NB4 (cell line): ENCODE measurements around the gene MYOZ3.

Source experiments
- CTCF ChIP-seq: IDR thresholded peaks from one replicate; pipeline ENCODE4 v1.5.1; 2012; ENCODE audit warnings: low read depth, low read length
- MAX ChIP-seq: IDR thresholded peaks from 2 replicates; pipeline ENCODE4 v1.6.1; 2011; ENCODE audit warnings: low read depth, low read length
- MYC ChIP-seq: IDR thresholded peaks from 2 replicates; pipeline ENCODE4 v1.6.1; 2011; ENCODE audit warnings: low read depth, low read length
- POLR2A ChIP-seq: IDR thresholded peaks from 2 replicates; pipeline ENCODE4 v1.6.1; 2011; ENCODE audit warnings: mild to moderate bottlenecking; ENCODE audit not compliant: insufficient read length; ENCODE audit errors: extremely low read depth

DNA sequence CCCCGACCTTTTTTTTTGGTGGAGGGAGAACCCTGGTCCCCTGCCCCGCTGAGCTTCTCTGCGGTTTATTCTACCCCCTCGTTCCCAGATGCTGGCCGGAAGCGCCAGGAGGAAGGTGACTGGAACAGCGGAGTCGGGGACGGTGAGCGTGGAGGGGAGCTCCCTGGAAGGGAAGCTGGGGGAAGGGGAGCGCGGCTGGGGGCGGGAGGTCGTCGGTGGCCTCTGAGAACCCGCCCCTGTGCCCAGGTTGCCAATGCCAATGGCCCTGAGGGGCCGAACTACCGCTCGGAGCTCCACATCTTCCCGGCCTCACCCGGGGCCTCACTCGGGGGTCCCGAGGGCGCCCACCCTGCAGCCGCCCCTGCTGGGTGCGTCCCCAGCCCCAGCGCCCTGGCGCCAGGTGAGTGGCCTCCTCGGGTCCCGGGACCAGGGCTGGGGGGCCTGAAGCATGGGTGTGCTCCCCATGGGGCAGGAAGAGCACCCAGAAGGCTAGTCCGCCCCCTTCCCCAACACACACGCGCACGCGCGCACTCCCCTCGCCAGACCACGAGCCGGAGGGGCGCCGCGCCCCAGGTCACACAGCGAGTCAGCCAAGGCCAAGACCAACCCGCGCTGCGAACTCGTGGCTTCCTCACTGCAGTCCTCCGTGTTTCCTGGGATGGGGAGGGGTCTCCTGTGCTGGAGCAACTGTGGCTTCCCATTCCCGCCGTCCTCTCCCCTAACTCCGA lies 10.6 kb downstream of the MYOZ3 start:
- TF ChIP-seq CTCF (no peak), POLR2A (no peak), MAX (no peak), MYC (no peak)
